ENCODE results near the gene ZFYVE21.
A peak's percentile ranks its signal among the peaks of the same experiment; 100 is the strongest.
"Not testable (repeated sequence)": the region's sequence is repeated elsewhere in the genome, so short reads cannot be mapped to it uniquely, and the experiment has no call there.

ZFYVE21 gene

GRCh38 chr14:103770902-103771301, 55.3 kb downstream of the ZFYVE21 start:
- DNase-seq = no peak

GRCh38 chr14:103772078-103772712, 56.6 kb downstream of the ZFYVE21 start:
- DNase-seq = no peak

DNA sequence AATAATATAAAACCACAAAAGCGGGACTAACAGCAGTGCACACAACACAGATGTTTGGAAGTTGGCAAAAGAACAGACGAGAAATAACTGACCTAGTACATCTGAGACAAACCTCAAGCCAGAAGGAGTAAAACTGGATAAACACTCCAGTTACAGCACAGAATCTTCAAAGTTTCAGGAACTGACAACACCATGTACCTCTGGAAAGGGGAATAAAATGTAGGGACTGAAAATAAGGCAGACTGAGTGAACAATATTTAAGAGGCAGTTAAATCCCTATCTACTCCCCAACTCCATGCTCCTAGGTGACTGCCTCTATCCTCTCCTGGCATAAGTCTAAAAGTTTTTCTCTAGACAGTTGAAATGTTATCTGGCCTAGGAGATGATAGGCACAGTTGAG, 57.9 kb downstream of the ZFYVE21 start:
- DNase-seq = no peak

DNA sequence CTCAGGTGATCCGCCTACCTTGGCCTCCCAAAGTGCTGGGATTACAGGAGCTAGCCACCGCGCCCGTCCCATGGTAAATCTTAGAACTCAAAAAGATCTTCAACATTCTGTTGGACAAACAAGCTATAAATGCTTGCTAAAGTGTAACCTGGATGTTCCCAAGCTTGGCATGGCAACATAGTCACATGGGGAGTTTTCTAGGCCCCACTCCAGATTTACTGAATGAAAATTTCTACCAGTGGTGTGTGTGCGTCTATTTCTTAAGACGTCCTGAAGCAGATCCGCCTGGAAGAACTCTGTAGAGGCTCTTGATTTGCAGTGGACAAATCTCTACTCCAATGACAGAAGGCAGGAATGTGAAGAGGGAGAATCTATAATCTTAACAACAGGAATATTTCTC, 59.9 kb downstream of the ZFYVE21 start:
- DNase-seq = peak; percentile 64

DNA sequence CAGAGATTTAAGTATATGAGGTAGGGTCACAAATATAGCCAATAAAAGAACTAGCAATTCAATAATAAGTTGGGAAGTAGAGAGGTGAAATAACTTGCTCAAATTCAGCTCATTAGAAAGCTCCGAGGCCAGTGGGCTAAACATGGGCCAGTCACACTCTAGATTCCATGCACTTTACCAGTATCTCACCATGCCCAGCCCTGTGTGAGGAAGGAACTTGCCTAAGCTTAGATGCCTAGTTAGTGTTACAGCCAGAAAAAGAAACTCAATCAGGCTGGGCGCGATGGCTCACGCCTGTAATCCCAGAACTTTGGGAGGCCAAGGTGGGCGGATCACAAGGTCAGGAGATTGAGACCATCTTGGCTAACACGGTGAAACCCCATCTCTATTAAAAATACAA, 60.7 kb downstream of the ZFYVE21 start:
- not testable (repeated sequence) for DNase-seq

DNA sequence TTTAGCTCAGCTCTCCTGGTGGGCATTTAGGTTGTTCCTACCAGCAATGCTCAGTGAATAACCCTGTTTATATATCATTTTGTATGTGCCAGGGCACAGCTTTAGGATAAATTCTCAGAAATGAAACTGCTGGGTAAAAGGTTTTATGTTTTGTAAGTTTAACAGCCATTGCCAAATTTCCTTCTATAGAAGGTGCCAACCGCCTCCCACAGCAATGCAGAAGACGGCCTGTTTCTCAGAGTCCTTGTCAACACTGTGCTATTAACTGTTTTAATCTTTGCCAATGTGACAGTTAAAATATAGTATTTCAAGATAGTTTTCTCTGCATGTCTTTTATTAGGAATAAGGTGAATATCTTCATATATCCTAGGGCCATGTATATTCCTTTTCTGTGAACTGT, 66.8 kb downstream of the ZFYVE21 start:
- DNase-seq = no peak

All from midbrain (tissue), 1 donor.